Measurements from ENCODE around the gene RHO.
"Not testable (repeated sequence)": the region's sequence is repeated elsewhere in the genome, so short reads cannot be mapped to it uniquely, and the experiment has no call there.

The RHO gene

DNA sequence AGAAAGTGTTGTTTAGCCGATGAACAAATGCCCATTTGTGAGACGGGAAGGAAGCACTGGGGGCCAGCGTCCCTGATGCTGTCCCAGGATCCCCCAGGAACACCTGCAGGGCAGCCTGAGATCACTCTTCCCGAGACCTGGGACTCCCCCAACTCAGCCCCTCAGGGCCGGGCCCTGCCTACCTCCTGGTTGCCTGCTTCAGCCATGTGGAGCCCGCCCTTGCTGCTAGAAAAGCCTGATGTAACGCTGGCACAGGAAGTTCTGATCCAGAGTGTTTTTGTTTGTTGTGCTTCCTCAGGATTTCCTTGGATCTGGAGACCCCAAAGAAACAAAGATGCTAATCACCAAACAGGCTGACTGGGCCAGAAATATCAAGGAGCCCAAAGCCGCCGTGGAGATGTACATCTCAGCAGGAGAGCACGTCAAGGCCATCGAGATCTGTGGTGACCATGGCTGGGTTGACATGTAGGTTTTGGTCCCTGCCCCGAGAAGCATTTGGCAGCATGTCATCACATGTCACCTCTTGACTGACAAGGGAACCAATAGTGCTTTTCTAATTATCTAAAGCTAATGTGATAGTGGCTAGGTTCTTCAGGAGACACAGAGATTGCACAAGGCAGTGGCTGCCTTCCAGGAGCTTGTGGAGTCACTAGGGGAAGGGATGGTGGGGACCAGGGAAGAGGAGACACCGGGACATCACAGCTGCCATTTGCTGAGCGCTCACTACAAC is 28.7 kb upstream of the RHO start:
- DNase-seq (ENCODE audit: low read depth): not testable (repeated sequence)

DNA sequence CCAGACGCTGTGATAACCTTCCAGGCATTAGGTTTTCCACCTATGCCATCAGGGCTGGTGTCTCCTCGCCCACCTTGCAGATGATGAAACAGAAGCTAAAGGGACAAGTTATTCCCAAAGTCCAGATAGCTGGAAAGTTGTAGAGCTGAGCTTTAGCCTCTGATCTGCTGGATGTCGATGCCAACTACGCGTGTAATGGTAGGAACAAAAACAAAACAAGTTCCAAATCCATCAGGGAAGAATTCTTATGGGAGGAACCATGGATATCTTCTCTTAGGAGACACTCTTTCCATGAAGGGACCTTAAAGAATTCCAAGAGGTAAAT is 28.1 kb upstream of the RHO start:
- DNase-seq (ENCODE audit: low read depth): no peak

DNA sequence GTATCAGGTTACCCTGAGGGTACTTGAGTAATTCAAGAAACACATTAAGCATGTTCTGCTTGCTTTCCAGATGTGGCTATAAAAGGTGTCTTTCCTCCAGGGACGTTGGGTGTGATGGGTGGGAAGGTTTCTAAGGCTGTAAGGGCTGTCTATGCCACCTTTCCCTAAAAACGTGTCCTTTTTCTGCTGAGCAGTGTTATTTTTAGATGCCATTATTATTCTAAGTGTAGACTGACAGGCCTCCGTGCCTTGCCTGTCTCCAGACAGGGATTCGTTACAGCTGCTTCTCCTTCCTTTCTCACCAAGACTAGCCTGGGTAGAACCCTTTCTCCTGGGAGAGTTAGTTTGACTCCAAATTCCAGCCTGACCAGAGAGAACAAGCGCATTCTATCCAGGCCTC is 26.8 kb upstream of the RHO start:
- no peak for DNase-seq (ENCODE audit: low read depth)

DNA sequence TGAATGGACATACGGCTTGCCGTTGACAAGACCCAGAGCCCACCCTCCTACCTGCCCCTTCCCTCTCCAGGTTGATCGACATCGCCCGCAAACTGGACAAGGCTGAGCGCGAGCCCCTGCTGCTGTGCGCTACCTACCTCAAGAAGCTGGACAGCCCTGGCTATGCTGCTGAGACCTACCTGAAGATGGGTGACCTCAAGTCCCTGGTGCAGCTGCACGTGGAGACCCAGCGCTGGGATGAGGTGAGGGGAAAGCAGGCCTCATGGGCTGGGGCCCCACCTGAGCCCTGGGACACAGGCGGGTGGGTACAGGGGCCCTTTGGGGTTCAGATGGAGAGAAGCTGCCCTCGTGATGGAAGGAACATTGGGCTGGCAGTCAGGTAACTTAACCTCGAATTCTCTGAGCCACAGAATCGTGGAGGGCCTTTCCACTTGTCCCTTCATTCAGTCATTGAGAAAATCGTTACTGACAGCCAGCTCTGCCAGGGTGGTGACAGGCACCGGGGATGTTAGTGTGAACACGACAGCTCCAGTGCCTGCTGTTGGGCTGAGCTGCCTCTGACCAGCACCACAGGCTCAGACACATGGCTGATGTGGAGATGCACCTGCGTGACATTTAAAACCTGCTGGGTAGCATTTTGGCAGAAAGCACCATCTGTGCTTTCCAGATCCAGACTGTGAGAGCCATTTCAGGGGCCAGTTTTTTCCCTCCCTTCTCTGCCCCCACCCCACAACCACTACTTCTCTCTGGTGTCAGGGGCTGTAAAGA is 25.6 kb upstream of the RHO start:
- DNase-seq (ENCODE audit: low read depth): no peak

DNA sequence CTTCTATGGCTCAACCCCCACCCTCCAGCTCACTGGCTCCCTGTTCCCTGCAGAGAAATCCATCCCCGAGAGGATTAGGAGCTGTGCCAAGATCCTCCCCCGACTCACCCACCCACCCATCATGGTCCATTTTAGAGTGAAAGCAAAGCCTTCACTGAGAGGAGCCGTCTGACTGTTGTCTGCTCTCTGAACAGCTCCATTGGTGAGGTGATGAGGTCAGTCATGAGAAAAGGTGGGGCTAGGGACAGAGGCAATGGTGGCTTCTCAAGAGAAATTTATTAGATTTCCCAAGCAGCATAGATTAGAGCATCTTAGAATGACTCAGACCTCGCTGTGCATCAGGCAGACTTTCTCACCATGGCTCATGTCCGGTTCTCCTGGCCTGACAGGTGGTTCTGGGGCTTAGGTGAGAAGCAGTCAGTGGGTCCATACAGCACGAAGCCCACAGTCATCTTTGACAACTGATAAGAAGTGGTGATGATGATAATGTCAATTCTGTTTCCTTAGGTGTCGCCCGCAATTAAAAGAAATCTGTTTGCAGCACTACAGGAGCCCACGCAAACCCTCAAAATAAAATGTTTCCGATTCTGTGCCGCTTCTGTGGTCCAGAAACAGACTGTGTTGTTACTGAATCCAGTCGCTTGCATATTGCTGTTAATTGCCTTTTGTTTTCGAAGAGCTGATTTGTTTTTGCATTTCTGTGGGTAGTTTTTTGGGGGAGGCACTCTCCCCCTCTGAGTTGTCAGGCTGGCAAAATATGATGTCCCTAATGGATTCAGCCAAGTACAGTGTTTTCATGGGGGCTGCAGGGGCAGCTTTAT is 24.8 kb upstream of the RHO start:
- no peak for DNase-seq (ENCODE audit: low read depth)

DNA sequence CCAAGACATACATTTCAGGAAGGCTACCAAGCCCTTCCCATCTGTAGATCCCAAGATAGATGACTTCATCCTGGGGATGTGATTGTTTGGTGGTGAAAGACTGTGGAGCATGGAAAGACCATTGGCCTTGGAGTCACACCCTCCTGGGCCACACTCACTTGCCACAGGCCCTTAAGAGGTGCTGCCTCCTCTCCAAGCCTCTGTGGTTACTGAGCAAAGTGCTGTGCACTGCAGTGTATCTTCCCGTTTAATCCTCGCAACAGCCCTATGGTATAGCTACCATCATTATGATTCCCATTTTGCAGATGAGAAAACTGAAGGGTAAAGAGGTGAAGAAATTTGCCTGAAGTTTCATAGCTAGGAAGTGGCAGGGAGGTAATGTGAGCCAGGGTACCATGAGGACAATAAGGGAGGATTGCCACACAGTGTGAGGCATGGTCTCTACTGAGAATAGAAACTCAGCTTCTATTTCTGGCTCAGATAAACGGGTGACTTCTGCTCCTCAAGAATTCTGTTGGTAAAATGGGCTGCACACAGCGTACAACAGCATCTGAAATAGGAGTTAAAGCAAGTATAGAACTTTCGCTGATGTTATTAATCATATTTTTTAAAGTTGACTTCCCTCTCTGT is 23.9 kb upstream of the RHO start:
- no peak for DNase-seq (ENCODE audit: low read depth)

DNA sequence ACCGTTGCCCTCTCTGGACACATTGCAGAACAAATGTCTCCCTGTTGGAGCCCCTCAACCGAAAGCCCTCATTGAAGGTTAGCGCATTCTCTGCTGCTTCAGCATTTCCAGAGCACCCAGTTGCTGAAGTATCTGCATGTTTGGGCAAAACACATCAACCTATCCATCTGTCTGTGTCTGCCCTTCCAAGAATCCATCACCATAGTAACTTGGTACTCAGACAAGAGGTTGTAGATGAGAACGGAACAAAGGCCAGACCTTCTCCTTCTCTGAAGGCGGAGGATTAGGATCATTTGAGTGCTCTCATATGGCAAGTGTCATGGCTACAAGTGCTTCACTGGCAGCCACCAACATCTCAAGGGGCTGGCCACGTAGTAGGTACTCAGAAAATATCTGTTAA is 23.1 kb upstream of the RHO start:
- DNase-seq (ENCODE audit: low read depth): no peak

DNA sequence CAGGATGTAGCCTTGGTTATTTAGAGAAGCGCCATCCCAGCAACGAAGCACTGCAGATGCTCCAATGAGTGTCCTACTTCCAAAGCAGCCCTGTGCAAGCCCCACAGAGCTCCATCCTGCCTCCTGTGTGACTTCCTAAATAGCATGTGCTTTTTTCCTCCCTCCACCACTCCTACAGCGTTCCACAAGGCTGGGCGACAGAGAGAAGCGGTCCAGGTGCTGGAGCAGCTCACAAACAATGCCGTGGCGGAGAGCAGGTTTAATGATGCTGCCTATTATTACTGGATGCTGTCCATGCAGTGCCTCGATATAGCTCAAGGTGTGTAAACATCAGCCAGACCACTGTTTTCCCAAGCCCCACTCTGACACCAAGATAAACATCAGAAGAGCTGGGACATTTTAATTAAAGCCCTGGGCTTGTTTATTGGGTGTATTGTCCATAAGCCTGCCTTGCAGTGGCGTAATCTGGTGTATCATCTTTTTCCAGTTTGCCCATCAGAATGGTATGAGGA is 22.2 kb upstream of the RHO start:
- DNase-seq (ENCODE audit: low read depth): no peak

DNA sequence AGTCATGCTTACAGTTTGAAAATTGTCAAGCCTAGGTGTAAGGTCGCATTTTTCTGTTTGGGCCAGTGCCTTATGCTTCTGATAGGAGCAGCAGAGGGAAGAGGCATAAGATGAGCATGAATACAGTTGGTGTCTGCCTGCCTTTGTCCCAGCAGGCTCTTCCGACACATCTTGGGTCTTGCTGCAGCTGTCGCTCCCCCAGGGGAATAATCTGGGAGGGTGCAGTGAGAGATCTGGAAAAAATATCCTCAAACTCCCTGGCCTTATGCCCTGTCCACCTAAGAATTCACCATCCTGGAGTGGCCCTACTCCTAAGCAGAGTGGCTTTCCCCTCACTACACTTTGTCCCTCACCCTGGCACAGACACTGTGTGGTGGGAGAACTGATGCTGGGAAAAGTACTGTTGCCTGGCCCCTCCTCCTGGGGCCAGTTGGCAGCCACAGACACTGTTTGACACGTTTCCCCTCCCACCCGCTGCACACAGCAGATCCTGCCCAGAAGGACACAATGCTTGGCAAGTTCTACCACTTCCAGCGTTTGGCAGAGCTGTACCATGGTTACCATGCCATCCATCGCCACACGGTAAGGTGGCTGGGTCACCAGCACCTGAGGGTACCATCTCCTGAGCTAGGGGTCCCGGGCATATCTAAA is 21.1 kb upstream of the RHO start:
- DNase-seq (ENCODE audit: low read depth): no peak

DNA sequence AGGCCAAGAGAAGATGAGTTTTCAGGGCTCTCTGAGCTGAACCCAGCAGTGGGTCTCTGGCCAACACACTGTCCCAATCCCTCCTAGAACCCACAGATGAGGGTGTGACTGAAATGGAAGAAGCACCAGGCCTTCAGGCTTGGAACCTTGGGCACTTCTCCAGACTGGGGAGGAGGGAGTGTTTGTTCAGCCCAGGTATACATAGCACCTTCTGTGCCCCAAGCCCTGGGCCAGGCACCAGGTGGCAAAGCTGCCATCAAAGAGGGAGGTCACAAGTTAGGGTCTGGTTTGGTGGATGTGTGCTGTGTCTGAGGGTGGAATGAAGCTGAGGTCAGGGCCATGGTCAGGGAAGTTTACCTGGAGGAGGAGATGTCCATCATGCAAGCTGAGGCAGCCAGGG is 15.8 kb upstream of the RHO start:
- no peak for DNase-seq (ENCODE audit: low read depth)

DNA sequence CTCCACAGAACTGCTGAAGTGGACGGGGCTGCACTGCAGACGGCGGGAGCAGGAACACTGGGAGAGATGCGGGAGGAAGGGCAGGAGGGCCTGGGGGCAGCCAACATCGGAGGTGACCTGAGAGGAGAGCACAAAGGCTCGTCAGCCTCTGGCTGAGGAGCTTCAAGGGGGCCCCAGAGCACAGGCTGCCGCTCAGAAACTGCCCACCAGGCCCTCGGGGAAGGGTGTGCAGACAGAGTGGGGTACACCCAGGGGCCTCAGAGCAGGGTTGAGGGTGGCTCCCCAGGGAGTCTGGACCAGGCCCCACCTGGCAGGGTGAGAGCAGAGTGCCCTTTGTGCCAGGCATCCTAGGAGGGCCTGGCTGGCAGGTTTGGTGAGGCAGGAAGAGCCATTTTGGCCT is 14.7 kb upstream of the RHO start:
- no peak for DNase-seq (ENCODE audit: low read depth)

DNA sequence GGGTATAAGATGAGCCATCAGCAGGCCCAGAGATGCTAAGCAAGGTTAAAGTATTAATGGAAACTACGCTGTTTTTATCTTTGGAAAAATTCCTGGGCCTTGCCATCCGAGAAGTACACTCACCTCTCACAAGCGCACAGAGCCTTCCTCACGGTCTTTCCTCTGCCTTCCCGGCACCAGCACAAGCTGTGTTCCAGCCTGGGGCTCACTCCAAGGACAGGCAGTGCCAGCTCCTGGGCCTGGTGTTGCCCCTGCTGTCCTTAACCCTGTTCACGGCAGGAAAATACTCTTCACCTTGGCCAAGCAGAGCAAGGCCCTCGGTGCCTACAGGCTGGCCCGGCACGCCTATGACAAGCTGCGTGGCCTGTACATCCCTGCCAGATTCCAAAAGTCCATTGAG is 14.3 kb upstream of the RHO start:
- no peak for DNase-seq (ENCODE audit: low read depth)

DNA sequence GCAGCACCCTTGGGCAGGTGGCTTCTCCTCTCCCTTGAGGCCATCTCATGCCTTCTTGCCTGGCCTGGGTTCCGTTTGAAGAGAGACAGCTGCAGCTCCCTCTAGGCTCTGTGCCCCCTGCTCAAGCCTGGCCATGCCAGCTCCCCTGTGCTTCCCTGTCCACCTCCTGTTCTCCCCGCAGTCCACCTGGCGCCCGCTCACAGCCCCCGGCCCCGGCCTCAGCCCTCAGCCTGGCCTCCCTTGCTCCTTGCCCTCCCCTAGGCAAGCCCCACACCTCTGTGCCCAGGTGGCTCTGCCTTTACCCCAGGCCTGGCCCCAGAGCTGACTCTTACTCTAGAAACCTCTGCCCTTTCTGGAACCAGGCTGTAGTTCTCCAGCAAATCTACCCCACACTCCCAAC is 13.9 kb upstream of the RHO start:
- DNase-seq (ENCODE audit: low read depth): no peak

DNA sequence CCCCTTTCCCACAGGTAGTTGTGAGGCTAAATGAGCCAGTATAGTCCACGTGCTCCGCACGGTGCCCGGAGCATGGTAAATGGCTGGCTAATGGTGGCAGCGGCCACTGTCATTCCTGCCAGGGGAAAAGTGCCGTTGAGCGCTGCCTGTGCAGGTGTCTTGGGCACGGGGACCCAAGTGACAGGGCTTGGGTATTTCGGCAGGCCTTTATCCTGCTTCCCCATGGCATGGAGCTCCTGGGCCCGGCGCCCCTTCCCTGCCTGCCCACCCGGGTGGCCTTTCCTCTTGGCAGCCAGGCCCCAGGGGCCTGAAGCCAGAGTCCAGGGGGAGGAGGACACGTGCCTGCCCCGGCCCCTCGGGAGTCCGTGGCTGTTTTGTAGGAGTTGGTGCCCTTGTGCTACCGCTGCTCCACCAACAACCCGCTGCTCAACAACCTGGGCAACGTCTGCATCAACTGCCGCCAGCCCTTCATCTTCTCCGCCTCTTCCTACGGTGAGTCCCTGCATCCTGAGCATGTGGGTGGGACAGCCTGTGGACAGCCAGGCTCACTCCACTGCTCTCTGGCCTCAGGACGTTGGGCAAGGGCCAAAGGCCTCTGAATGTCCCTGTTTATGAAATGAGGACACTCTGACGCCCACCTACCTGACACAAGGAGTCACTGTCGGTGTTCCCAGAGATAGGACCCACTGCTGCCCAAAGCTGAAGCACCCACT is 13.2 kb upstream of the RHO start:
- not testable (repeated sequence) for DNase-seq (ENCODE audit: low read depth)

DNA sequence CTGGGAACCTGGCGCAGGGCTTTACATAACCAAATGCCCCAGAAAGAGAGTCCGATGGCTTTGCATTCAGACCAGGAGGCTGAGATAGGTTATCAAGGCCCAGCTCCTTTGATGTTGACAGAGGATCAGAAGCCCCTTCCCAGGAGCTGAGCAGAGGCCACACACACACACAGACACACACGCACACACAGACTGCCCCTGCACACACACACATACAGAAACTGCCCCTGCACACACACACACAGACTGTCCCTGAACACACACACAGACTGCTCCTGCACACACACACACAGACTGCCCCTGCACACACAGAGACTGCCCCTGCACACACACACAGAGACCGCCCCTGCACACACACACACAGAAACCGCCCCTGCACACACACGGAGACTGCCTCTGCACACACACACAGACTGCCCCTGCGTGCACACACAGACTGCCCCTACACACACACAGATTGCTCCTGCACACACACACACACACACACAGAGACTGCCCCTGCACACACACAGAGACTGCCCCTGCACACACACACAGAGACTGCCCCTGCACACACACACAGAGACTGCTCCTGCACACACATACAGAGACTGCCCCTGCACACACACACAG is 12.5 kb upstream of the RHO start:
- not testable (repeated sequence) for DNase-seq (ENCODE audit: low read depth)

DNA sequence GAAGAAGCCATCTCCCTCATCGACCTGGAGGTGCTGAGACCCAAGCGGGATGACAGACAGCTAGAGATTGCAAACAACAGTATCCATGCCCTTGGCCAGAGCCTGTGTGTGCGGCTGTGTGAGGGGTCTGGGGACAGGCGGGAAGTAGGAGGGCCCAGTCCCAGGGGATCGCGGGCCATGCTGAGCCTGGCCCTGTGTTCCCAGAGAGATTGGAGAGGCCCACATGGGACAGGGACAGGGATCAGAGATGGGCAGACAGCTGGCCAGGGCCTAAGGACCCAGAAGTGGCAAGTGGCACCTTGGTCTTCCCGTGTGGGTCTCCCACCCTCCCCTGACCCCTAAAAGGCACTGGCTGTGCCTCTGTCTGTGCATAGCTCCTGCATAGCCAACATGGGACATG is 10.9 kb upstream of the RHO start:
- DNase-seq (ENCODE audit: low read depth): no peak

DNA sequence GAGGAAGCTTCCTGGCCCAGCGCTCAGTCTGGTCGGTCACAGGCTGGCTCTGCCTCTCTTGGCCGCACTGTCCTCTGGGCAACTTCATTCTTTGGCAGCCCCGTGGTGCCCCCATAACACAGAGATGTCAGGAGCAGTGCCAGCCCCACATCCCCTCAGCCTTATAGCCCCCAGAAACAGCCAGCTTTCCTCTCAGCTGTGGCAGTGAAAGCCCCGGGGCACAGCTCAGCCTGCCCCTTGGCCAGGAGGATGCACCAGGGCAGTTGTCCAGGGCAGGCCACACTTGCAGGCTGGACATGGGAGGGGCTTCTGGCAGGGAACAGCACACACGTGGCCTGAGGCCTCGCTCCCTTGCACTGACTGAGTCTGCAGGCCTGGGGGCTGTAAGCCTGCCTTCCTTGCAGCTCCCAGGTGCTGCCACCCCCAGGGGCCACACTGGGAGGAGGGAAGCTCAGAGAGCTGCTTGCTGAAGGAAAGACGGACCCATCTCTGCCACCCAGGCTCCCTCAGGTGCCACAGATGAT is 10.3 kb upstream of the RHO start:
- DNase-seq (ENCODE audit: low read depth): no peak

DNA sequence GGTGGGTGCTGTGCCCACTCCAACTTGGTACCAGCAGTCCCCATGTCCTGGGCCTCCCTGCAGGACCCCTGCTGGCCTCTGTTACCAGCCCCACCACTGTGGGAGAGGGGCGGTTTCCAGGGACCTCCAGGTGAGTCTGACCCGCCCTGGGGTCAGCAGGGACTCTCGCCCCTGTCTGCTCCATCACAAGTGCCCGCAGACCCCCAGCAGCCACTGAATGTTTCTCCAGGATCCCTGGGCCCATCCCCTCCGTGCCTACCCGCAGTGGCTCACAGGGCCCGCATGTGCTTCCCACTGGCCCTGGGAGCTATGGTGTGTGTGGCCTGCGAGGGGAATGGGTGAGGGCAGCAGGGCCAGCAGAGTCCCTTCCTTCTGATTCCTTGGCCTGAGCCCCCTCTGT is 9.9 kb upstream of the RHO start:
- no peak for DNase-seq (ENCODE audit: low read depth)

DNA sequence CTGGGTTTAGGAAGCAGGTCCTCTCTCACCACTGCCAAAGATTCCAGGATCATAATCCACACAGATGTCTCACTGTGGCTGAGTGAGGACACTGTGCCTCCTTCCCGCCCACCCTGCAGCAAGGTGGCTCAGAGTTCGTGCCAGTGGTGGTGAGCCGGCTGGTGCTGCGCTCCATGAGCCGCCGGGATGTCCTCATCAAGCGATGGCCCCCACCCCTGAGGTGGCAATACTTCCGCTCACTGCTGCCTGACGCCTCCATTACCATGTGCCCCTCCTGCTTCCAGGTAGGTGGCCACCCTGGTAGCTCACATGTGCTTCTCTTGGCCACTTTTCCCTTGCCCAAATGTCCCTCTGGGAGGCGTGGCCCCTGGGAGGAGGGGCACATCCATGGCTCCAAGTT is 9.0 kb upstream of the RHO start:
- no peak for DNase-seq (ENCODE audit: low read depth)

DNA sequence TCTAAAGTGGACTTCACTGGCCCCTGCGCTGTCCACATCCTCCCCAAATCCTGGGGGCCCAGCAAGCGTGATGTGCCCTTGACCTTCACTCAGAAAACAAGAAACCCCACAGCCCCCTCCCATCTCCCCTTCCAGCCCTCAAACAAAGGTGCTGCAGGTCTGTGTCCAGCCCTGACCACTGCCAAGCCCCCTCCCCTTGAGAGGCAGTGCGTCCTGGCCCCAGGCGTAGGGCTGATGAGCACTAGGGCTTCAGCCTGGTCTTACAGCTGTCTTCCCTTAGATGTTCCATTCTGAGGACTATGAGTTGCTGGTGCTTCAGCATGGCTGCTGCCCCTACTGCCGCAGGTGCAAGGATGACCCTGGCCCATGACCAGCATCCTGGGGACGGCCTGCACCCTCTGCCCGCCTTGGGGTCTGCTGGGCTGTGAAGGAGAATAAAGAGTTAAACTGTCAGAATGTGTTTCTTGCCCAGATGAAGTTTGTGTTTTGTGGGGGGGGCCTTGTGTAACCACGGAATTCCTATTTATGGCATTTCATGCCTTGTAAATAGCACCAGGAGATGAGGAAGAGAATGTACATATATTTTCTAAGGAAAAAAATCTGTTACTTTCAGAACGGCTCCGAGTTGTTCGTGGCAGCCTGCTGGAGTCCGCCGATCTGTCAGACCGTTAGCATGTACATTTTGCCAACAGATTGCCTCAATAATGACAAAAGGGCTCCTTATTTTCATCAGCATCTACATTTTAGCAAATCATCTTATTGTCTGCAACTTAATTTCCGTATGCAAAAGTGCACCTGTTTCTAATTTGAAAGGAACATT is 8.3 kb upstream of the RHO start:
- DNase-seq (ENCODE audit: low read depth): no peak

Measured in stimulated activated CD4-positive, alpha-beta T cell treated with anti-CD3 and anti-CD28 coated beads, Interleukin-2, amount 100 ng/mL, for 4 hours (primary cell).